GM12878 (cell line): ENCODE measurements around the gene UTP25. TPM values are rescaled to one million over a fixed set of nuclear protein-coding genes. Genes with fewer than 3 reads are reported as not detected.

Source experiments
- ATAC-seq: fragments of 200-7000 bp; cut with Tn5 transposase; 3 replicates; pipeline ENCODE4 v1.9.1; 2020; ENCODE audit warnings: mild to moderate bottlenecking, moderate library complexity
- BruUV-seq: library from RNA; stranded (reverse); fragments of 400-500 nt; replicated peaks from 2 replicates; lab custom pipeline; 2021; lab: Mats Ljungman, UMichigan
- CTCF ChIA-PET: fragments of 300-600 bp; sonication (Branson Sonifier 250); formaldehyde crosslinking; extraction: SDS; loops from one replicate; lab custom pipeline; 2021; ENCODE audit warnings: inconsistent platforms; lab: Yijun Ruan, JAX
- POLR2A ChIA-PET: fragments of 350-600 bp; formaldehyde crosslinking; extraction: SDS; loops from one replicate; lab custom pipeline; 2021; ENCODE audit warnings: inconsistent platforms; lab: Charles Lee
- RAD21 ChIA-PET: fragments of 300-600 bp; sonication (Branson Sonifier 250); formaldehyde crosslinking; loops from one replicate; lab custom pipeline; 2023; ENCODE audit warnings: antibody characterized with exemption; ENCODE audit not compliant: unreplicated experiment; lab: Charles Lee
- SMC1A ChIA-PET: fragments of 300-600 bp; sonication (Branson Sonifier 250); formaldehyde crosslinking; loops from one replicate; lab custom pipeline; 2023; ENCODE audit not compliant: unreplicated experiment, uncharacterized antibody; lab: Charles Lee
- DNase-seq: peaks from one replicate; pipeline ENCODE4 v3.0.0-alpha.2; 2011; ENCODE audit warnings: low read depth, low spot score
- FAIRE-seq: peaks from 3 replicates; lab custom pipeline; 2011; peaks lifted over from hg19 to GRCh38; lab: Jason Lieb, UNC
- H2AFZ ChIP-seq: 2 replicates; pipeline ENCODE4 v1.6.0; 2011; ENCODE audit warnings: low read depth, low read length, control low read depth; ENCODE audit not compliant: control insufficient read depth
- H3K27ac ChIP-seq: 2 replicates; pipeline ENCODE4 v1.5.1; 2011; ENCODE audit warnings: control low read depth; ENCODE audit not compliant: control insufficient read depth, insufficient read depth
- H3K27me3 ChIP-seq, 2 experiments: replicated peaks in 1 of 2; 2 replicates each; pipeline versions ENCODE4 v1.6.0 to v1.6.1; 2011; ENCODE audit warnings: low read length in 1 of 2; ENCODE audit not compliant: control insufficient read depth in 2 of 2, insufficient read depth in 2 of 2
- H3K36me3 ChIP-seq, 2 experiments: 2 replicates each; pipeline ENCODE4 v1.5.1; 2011; ENCODE audit warnings: low read length in 1 of 2; ENCODE audit not compliant: control insufficient read depth in 2 of 2, insufficient read depth in 2 of 2
- H3K4me1 ChIP-seq: 2 replicates; pipeline ENCODE4 v1.6.1; 2011; ENCODE audit warnings: mild to moderate bottlenecking, low read length, moderate library complexity, mixed read lengths; ENCODE audit not compliant: control insufficient read depth, insufficient read depth
- H3K4me2 ChIP-seq: 2 replicates; pipeline ENCODE4 v1.6.0; 2011; ENCODE audit warnings: control low read depth; ENCODE audit not compliant: control insufficient read depth, insufficient read depth
- H3K4me3 ChIP-seq: fragments of 200-600 bp; sonication (generic); 2 replicates; pipeline ENCODE4 v1.5.1; 2016
- H3K79me2 ChIP-seq: 2 replicates; pipeline ENCODE4 v1.6.0; 2011; ENCODE audit warnings: low read length; ENCODE audit not compliant: control insufficient read depth, insufficient read depth
- H3K9ac ChIP-seq: 2 replicates; pipeline ENCODE4 v1.8.0; 2011; ENCODE audit warnings: low read length, control low read depth, mixed read lengths; ENCODE audit not compliant: control insufficient read depth, insufficient read depth
- H3K9me3 ChIP-seq: replicated peaks from 3 replicates; pipeline ENCODE4 v1.5.1; 2011; ENCODE audit warnings: mild to moderate bottlenecking, low read length; ENCODE audit not compliant: control insufficient read depth, insufficient read depth
- H4K20me1 ChIP-seq: 2 replicates; pipeline ENCODE4 v1.6.0; 2011; ENCODE audit not compliant: control insufficient read depth, insufficient read depth
- CBX3 ChIP-seq: fragments of 200-600 bp; sonication (generic); IDR thresholded peaks from 2 replicates; pipeline ENCODE4 v1.6.1; 2016; ENCODE audit warnings: low read depth, borderline replicate concordance
- CHD1 ChIP-seq: IDR thresholded peaks from 2 replicates; pipeline ENCODE4 v1.6.1; 2012; ENCODE audit warnings: low read depth, low read length, improper control_type of control experiment
- E2F4 ChIP-seq: IDR thresholded peaks from 2 replicates; pipeline ENCODE4 v1.6.1; 2012; ENCODE audit warnings: low read depth, low read length, improper control_type of control experiment
- EED ChIP-seq: sonication (generic); IDR thresholded peaks from 2 replicates; pipeline ENCODE4 v1.6.1; 2016; ENCODE audit warnings: antibody characterized with exemption, low read depth
- IKZF2 ChIP-seq, 2 experiments: fragments of 450-650 bp; IDR thresholded peaks; 2 replicates each; pipeline ENCODE4 v1.6.1; 2017; ENCODE audit warnings: mild to moderate bottlenecking in 2 of 2, moderate library complexity in 2 of 2
- MAX ChIP-seq: IDR thresholded peaks from 2 replicates; pipeline ENCODE4 v1.6.1; 2012; ENCODE audit warnings: low read depth, low read length, improper control_type of control experiment
- NR2F1 ChIP-seq: fragments of 450-650 bp; conservative IDR thresholded peaks from 2 replicates; pipeline ENCODE4 v1.6.1; 2017; ENCODE audit warnings: mild to moderate bottlenecking
- NRF1 ChIP-seq: conservative IDR thresholded peaks from 2 replicates; pipeline ENCODE4 v1.6.1; 2011; ENCODE audit warnings: mild to moderate bottlenecking, low read depth, low read length, improper control_type of control experiment
- PBX3 ChIP-seq: IDR thresholded peaks from 2 replicates; pipeline ENCODE4 v1.6.1; 2011; ENCODE audit warnings: mild to moderate bottlenecking, low read depth, low read length, moderate library complexity; ENCODE audit not compliant: insufficient replicate concordance
- RB1 ChIP-seq: fragments of 450-650 bp; formaldehyde crosslinking; IDR thresholded peaks from 2 replicates; pipeline ENCODE4 v1.6.1; 2017; ENCODE audit warnings: mild to moderate bottlenecking, borderline replicate concordance
- RUNX3 ChIP-seq: IDR thresholded peaks from 2 replicates; pipeline ENCODE4 v1.6.1; 2012; ENCODE audit warnings: low read length, inconsistent platforms
- SIX5 ChIP-seq: IDR thresholded peaks from 2 replicates; pipeline ENCODE4 v1.6.1; 2011; ENCODE audit warnings: mild to moderate bottlenecking, low read depth, low read length, moderate library complexity; ENCODE audit not compliant: severe bottlenecking
- TCF12 ChIP-seq: IDR thresholded peaks from 2 replicates; pipeline ENCODE4 v1.6.1; 2011; ENCODE audit warnings: low read depth, mild to moderate bottlenecking, low read length
- TCF3 ChIP-seq: IDR thresholded peaks from 2 replicates; pipeline ENCODE4 v1.6.1; 2012; ENCODE audit warnings: low read depth, mild to moderate bottlenecking, low read length, borderline replicate concordance; ENCODE audit not compliant: insufficient read depth
- WRNIP1 ChIP-seq: IDR thresholded peaks from 2 replicates; pipeline ENCODE4 v1.6.1; 2011; ENCODE audit warnings: low read depth, low read length, improper control_type of control experiment, borderline replicate concordance
- YY1 ChIP-seq: IDR thresholded peaks from 2 replicates; pipeline ENCODE4 v1.6.1; 2011; ENCODE audit warnings: low read depth, mild to moderate bottlenecking, low read length
- ZBTB33 ChIP-seq: fragments of 450-650 bp; IDR thresholded peaks from 2 replicates; pipeline ENCODE4 v1.6.1; 2017; ENCODE audit warnings: mild to moderate bottlenecking
- WGBS: methylation state at CpG from one replicate; pipeline ENCODE4 v1.1.6; 2016; ENCODE audit warnings: low lambda C conversion rate; ENCODE audit not compliant: insufficient replicate concordance, insufficient coverage; ENCODE audit errors: missing lambda C conversion rate; 5-methylcytosine and 5-hydroxymethylcytosine counted together
- in situ Hi-C: fragments of 300-500 bp; cut with MboI; formaldehyde crosslinking; loops from 9 replicates; pipeline ENCODE4 v1.14.3; 2018; ENCODE audit warnings: mixed read lengths
- intact Hi-C: fragments of 100-400 bp; cut with micrococcal nuclease; formaldehyde crosslinking; loops from one replicate; pipeline ENCODE4 v1.14.2; 2022; ENCODE audit not compliant: unreplicated experiment
- polyA plus RNA-seq, 11 experiments: library from polyadenylated mRNA; depleted of rRNA in 4 of 11; unstranded in 6 of 11; stranded (reverse) in 5 of 11; fragments of >200 nt; fragmentation: Nextera tagmentation in 4 of 11; fragmentation: Illumina TruSeq in 1 of 11; extraction: Ambion mirVana in 4 of 11; extraction: Trizol in 1 of 11; gene quantifications; 1 replicate in 1 of 11; 2 replicates in 10 of 11; pipeline versions ENCODE4 v1.2.1 to v1.2.3, GENCODE V29; 2011 to 2016; ENCODE audit warnings: inconsistent platforms in 2 of 11, missing spikeins in 2 of 11, low read depth in 1 of 11
- total RNA-seq, 4 experiments: library from RNA; depleted of rRNA in 3 of 4; stranded (reverse); fragments of >200 nt in 3 of 4; fragmentation: Illumina TruSeq in 1 of 4; extraction: Trizol in 1 of 4; gene quantifications; 2 replicates each; pipeline versions ENCODE4 v1.2.1 to v1.2.3, GENCODE V29; 2013 to 2021
- TF ChIP-seq, protein P1 (sequence below): fragments of 450-650 bp; IDR thresholded peaks from 2 replicates; pipeline ENCODE4 v1.6.1; 2017; ENCODE audit warnings: low read depth, mild to moderate bottlenecking, moderate library complexity

UTP25 gene
- total and polyA plus RNA-seq, 10 of the 15 experiments (the other 5 are each of a cell fraction or from before 2014, with no cell fraction given): 3.0 to 13.3 (median 8.5) TPM

- ChIA-PET RAD21 (no interaction called here), SMC1A (interaction anchor here (1.4 kb wide), 1 partner anchor 10 kb away, joined by 8 read pairs; no protein-coding TSS in a partner anchor), CTCF (interaction anchor here (1.0 to 3.8 kb wide), 2 partner anchors 17 to 20 kb away, joined by 3 to 20 read pairs; no protein-coding TSS in a partner anchor), POLR2A (interaction anchor here (0.5 to 0.8 kb wide), 2 partner anchors 10 to 34 kb away, joined by 3 to 8 read pairs; no protein-coding TSS in a partner anchor)
- ATAC-seq (no peak), DNase-seq (no peak), FAIRE-seq (no peak)
- Histone ChIP-seq H3K4me1 (no peaks in the 10 kb centered on the region), H4K20me1 (no peaks in the 10 kb centered on the region), H3K79me2 (no peaks in the 10 kb centered on the region), H3K9me3 (no peaks in the 10 kb centered on the region), H2AFZ (no peak overlapping the region), H3K9ac (no peak overlapping the region), H3K4me2 (no peak overlapping the region), H3K27me3 (no peaks in the 10 kb centered on the region), H3K27ac (no peak overlapping the region), H3K4me3 (no peak overlapping the region), H3K36me3 (peaks cover 22 to 48% of the 10 kb centered on the region in 2 experiments)
- TF ChIP-seq, protein P1, sequence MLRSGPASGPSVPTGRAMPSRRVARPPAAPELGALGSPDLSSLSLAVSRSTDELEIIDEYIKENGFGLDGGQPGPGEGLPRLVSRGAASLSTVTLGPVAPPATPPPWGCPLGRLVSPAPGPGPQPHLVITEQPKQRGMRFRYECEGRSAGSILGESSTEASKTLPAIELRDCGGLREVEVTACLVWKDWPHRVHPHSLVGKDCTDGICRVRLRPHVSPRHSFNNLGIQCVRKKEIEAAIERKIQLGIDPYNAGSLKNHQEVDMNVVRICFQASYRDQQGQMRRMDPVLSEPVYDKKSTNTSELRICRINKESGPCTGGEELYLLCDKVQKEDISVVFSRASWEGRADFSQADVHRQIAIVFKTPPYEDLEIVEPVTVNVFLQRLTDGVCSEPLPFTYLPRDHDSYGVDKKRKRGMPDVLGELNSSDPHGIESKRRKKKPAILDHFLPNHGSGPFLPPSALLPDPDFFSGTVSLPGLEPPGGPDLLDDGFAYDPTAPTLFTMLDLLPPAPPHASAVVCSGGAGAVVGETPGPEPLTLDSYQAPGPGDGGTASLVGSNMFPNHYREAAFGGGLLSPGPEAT: no peak
- no peak for TF ChIP-seq MAX
- no peak for TF ChIP-seq TCF3
- no peak for TF ChIP-seq ZBTB33
- no peak for TF ChIP-seq RB1
- no peak for TF ChIP-seq SIX5
- no peak for TF ChIP-seq YY1
- no peak for TF ChIP-seq RUNX3
- TF ChIP-seq CBX3: no peak
- TF ChIP-seq E2F4: no peak
- no peak for TF ChIP-seq PBX3
- no peak for TF ChIP-seq IKZF2 (IDR thresholded peaks at IDR 0.05)
- TF ChIP-seq WRNIP1: no peak
- no peak for TF ChIP-seq EED
- no peak for TF ChIP-seq NRF1
- no peak for TF ChIP-seq NR2F1
- no peak for TF ChIP-seq CHD1
- TF ChIP-seq TCF12: no peak
- in situ Hi-C loops (no loop called here), intact Hi-C loops (no loop called here)
- BruUV-seq: no TSS peak
- WGBS: 83% methylated on average over 5 of the region's 5 CpGs
Measured at GRCh38 chr1:209840611-209841010, 12.8 kb downstream of the UTP25 start.
